Heart left ventricle (tissue), 13 donors: ENCODE data around the gene GRIN1.

Experiments
- CTCF ChIP-seq, 12 donors: fragments of 200-600 bp; sonication (generic) in 4 of 12; IDR thresholded peaks; one replicate each; pipeline versions ENCODE4 v1.5.0 to v1.8.0; 2018 to 2022; ENCODE audit warnings: antibody characterized with exemption in 12 of 12, mild to moderate bottlenecking in 5 of 12
- POLR2A ChIP-seq, 2 donors: fragments of 450-650 bp; IDR thresholded peaks; one replicate each; pipeline ENCODE4 v1.6.1; 2017; ENCODE audit warnings: antibody characterized with exemption in 2 of 2, mild to moderate bottlenecking in 2 of 2, moderate library complexity in 2 of 2
- donor health status: ischemic (EF 13 %, LVEDD 7.1; RV severe dilation, severe dysfunction).
- donor health status: DM: no; HTN: yes; CAD: no.
- donor health status: DM: no; HTN: no; CAD: no.
- donor health status: ischemic (EF 25% LVEDD 6.9; RV normal size, moderate dysfunction).
- donor health status: ischemic (EF 25% LVEDD 5.7; RV mildly dilated, moderate dysfunction).
- donor health status: ischemic (EF 35%, LVEDD 5.7; RV mildly dilated, moderate dysfunction).
- donor health status: nonischemic (EF 11% LVEDD 7.7; RV severe dilation, severe dysfunction).
- donor health status: DM: yes; HTN: yes; CAD: no.
- donor health status: PGD.
- donor health status: ischemic (EF 29% LVEDD 5.4; RV normal size, mild dysfunction).
- donor health status: nonischemic (EF 23%, LVEDD 6.1; RV moderate dilation, normal function).

GRCh38 chr9:137192859-137193258, 53.9 kb downstream of the GRIN1 start:
- TF ChIP-seq CTCF (IDR thresholded peaks at IDR 0.05) (no peak), POLR2A (IDR thresholded peaks at IDR 0.05) (no peak)
